ENCODE measurements around the gene DEK. TPM values are rescaled to one million over a fixed set of nuclear protein-coding genes. Genes with fewer than 3 reads are reported as not detected.
"Not testable (repeated sequence)": the region's sequence is repeated elsewhere in the genome, so short reads cannot be mapped to it uniquely, and the experiment has no call there.

DEK gene
- total RNA-seq (100 to 1,000 TPM in 3 of 5 experiments, 10 to 100 TPM in 2; 49.6 to 174 (median 101) TPM), polyA plus RNA-seq (10 to 100 TPM; 41.6 to 51.6 TPM), total RNA-seq (112 reads per million, percentile 86 among the genes with 10 or more reads in this experiment)

GRCh38 chr6:18264219-18264922 is at the start of gene DEK:
TSS of gene DEK (minus strand) at chr6:18264530. CDS start at chr6:18263987, 543 bp downstream.
- Mint-ChIP-seq H3K9me3 (no peaks in the 10 kb centered on the region), H3K4me1 (peaks cover 39 to 55% (median 51%) of the 10 kb centered on the region in 7 donors)

GRCh38 chr6:18312368-18312767 is 48.0 kb upstream of the DEK start:
- Histone ChIP-seq H3K4me1 (ENCODE audit: control insufficient read depth in 2 of 2, insufficient read depth in 2 of 2, low read length in 2 of 2) (no peaks in the 10 kb centered on the region), H3K9me3 (ENCODE audit: control insufficient read depth in 2 of 3, low read length in 3 of 3) (no peaks in the 10 kb centered on the region), H3K27ac (ENCODE audit: low read depth, low read length) (no peak overlapping the region), H3K27me3 (ENCODE audit: control insufficient read depth in 2 of 2, insufficient read depth in 2 of 2, low read length in 2 of 2) (no peaks in the 10 kb centered on the region), H3K36me3 (ENCODE audit: control insufficient read depth in 2 of 3, insufficient read depth in 3 of 3, low read length in 3 of 3) (no peaks in the 10 kb centered on the region), H3K4me3 (ENCODE audit: low read length) (no peak overlapping the region)
- Mint-ChIP-seq H3K36me3 (no peaks in the 10 kb centered on the region), H3K27ac (no peak overlapping the region), H3K4me3 (no peak overlapping the region), H3K4me1 (no peaks in the 10 kb centered on the region), H3K27me3 (peaks cover 6 to 30% (median 8%) of the 10 kb centered on the region in 5 donors), H3K9me3 (peaks cover 0 to 4% (median 0%) of the 10 kb centered on the region in 11 donors)
- ATAC-seq (no peak), DNase-seq (no peak)
- intact Hi-C loops (cut with micrococcal nuclease) = no loop called here
- ChIA-PET POLR2A (no interaction called here), CTCF (interaction anchor here (1.0 kb wide), 1 partner anchor 12 kb away, joined by 5 read pairs; no protein-coding TSS in a partner anchor)

More at GRCh38 chr6:18264219-18264922, at the start of gene DEK:
- no peaks in the 10 kb centered on the region for H3K9me3 ChIP-seq (ENCODE audit: control insufficient read depth in 2 of 3, low read length in 3 of 3)
- Mint-ChIP-seq H3K27me3 (no peaks in the 10 kb centered on the region), H3K27ac (peak within 1 kb of the TSS; percentile 91 to 98 (median 96)), H3K36me3 (peaks cover 0 to 27% (median 0%) of the 10 kb centered on the region in 5 donors), H3K4me3 (peak within 1 kb of the TSS; percentile 90 to 99 (median 94))
- CTCF ChIA-PET = no interaction called here
- H3K27ac ChIP-seq (ENCODE audit: low read depth, low read length) = peak within 1 kb of the TSS; percentile 83
- peak; percentile 64 to 85 (median 78) for DNase-seq
- H3K27me3 ChIP-seq (ENCODE audit: control insufficient read depth in 2 of 2, insufficient read depth in 2 of 2, low read length in 2 of 2) = no peaks in the 10 kb centered on the region
- ATAC-seq = peak; percentile 84
- H3K36me3 ChIP-seq (ENCODE audit: control insufficient read depth in 2 of 3, insufficient read depth in 3 of 3, low read length in 3 of 3) = no peaks in the 10 kb centered on the region
- peaks cover 26 to 33% of the 10 kb centered on the region in 2 donors for H3K4me1 ChIP-seq (ENCODE audit: control insufficient read depth in 2 of 2, insufficient read depth in 2 of 2, low read length in 2 of 2)
- intact Hi-C loops (cut with micrococcal nuclease) = loop anchor here (1.0 to 10.0 kb wide), 10 partner anchors 38 to 1942 kb away; partner anchors contain the start of genes FAM8A1 (in 1 of the 2), KDM1B (in 1 of the 2), NUP153 (in 1 of the 2) and RNF144B (in 1 of the 2)
- POLR2A ChIA-PET = interaction anchor here (1.1 to 1.3 kb wide), 2 partner anchors 10 to 109 kb away, joined by 3 to 4 read pairs; no protein-coding TSS in a partner anchor
- peak within 1 kb of the TSS; percentile 71 for H3K4me3 ChIP-seq (ENCODE audit: low read length)

- ATAC-seq; H3K36me3 ChIP-seq (ENCODE audit: control insufficient read depth in 2 of 3, insufficient read depth in 3 of 3, low read length in 3 of 3); H3K9me3 ChIP-seq (ENCODE audit: control insufficient read depth in 2 of 3, low read length in 3 of 3); intact Hi-C loops (cut with micrococcal nuclease); H3K27ac Mint-ChIP-seq; H3K4me1 Mint-ChIP-seq; H3K36me3 Mint-ChIP-seq; H3K4me3 Mint-ChIP-seq; H3K27ac ChIP-seq (ENCODE audit: low read depth, low read length); DNase-seq; POLR2A ChIA-PET; H3K27me3 ChIP-seq (ENCODE audit: control insufficient read depth in 2 of 2, insufficient read depth in 2 of 2, low read length in 2 of 2); H3K4me3 ChIP-seq (ENCODE audit: low read length); H3K4me1 ChIP-seq (ENCODE audit: control insufficient read depth in 2 of 2, insufficient read depth in 2 of 2, low read length in 2 of 2); CTCF ChIA-PET; H3K9me3 Mint-ChIP-seq: not testable (repeated sequence)
- H3K27me3 Mint-ChIP-seq = peaks cover 6 to 30% (median 8%) of the 10 kb centered on the region in 5 donors
Observed at GRCh38 chr6:18310010-18310409, 45.7 kb upstream of the DEK start.

GRCh38 chr6:18309046-18309445 is 44.7 kb upstream of the DEK start:
- H3K27me3 ChIP-seq (ENCODE audit: control insufficient read depth in 2 of 2, insufficient read depth in 2 of 2, low read length in 2 of 2) = no peaks in the 10 kb centered on the region
- Mint-ChIP-seq H3K27ac (no peak overlapping the region), H3K36me3 (no peaks in the 10 kb centered on the region), H3K9me3 (peaks cover 0 to 4% (median 0%) of the 10 kb centered on the region in 11 donors), H3K27me3 (peaks cover 5 to 25% (median 8%) of the 10 kb centered on the region in 5 donors), H3K4me1 (no peaks in the 10 kb centered on the region), H3K4me3 (no peak overlapping the region)
- H3K4me3 ChIP-seq (ENCODE audit: low read length) = no peak overlapping the region
- ATAC-seq = no peak
- DNase-seq = no peak
- POLR2A ChIA-PET = no interaction called here
- no peak overlapping the region for H3K27ac ChIP-seq (ENCODE audit: low read depth, low read length)
- intact Hi-C loops (cut with micrococcal nuclease) = no loop called here
- H3K36me3 ChIP-seq (ENCODE audit: control insufficient read depth in 2 of 3, insufficient read depth in 3 of 3, low read length in 3 of 3) = no peaks in the 10 kb centered on the region
- H3K9me3 ChIP-seq (ENCODE audit: control insufficient read depth in 2 of 3, low read length in 3 of 3) = no peaks in the 10 kb centered on the region
- no peaks in the 10 kb centered on the region for H3K4me1 ChIP-seq (ENCODE audit: control insufficient read depth in 2 of 2, insufficient read depth in 2 of 2, low read length in 2 of 2)
- CTCF ChIA-PET = no interaction called here

- H3K27ac Mint-ChIP-seq = no peak overlapping the region
- H3K9me3 Mint-ChIP-seq = peaks cover 0 to 4% (median 0%) of the 10 kb centered on the region in 11 donors
- H3K27me3 ChIP-seq (ENCODE audit: control insufficient read depth in 2 of 2, insufficient read depth in 2 of 2, low read length in 2 of 2) = no peaks in the 10 kb centered on the region
- intact Hi-C loops (cut with micrococcal nuclease) = no loop called here
- no peaks in the 10 kb centered on the region for H3K9me3 ChIP-seq (ENCODE audit: control insufficient read depth in 2 of 3, low read length in 3 of 3)
- no peaks in the 10 kb centered on the region for H3K4me1 Mint-ChIP-seq
- no peak for ATAC-seq
- CTCF ChIA-PET = no interaction called here
- POLR2A ChIA-PET = no interaction called here
- no peak overlapping the region for H3K4me3 ChIP-seq (ENCODE audit: low read length)
- H3K36me3 Mint-ChIP-seq = no peaks in the 10 kb centered on the region
- no peak for DNase-seq
- H3K27me3 Mint-ChIP-seq = peaks cover 3 to 21% (median 8%) of the 10 kb centered on the region in 5 donors
- H3K36me3 ChIP-seq (ENCODE audit: control insufficient read depth in 2 of 3, insufficient read depth in 3 of 3, low read length in 3 of 3) = no peaks in the 10 kb centered on the region
- H3K4me1 ChIP-seq (ENCODE audit: control insufficient read depth in 2 of 2, insufficient read depth in 2 of 2, low read length in 2 of 2) = no peaks in the 10 kb centered on the region
- no peak overlapping the region for H3K27ac ChIP-seq (ENCODE audit: low read depth, low read length)
- H3K4me3 Mint-ChIP-seq = no peak overlapping the region
Observed at GRCh38 chr6:18308070-18308735, 43.9 kb upstream of the DEK start.

- Histone ChIP-seq H3K36me3 (ENCODE audit: control insufficient read depth in 2 of 3, insufficient read depth in 3 of 3, low read length in 3 of 3) (no peaks in the 10 kb centered on the region), H3K4me3 (ENCODE audit: low read length) (no peak overlapping the region), H3K27me3 (ENCODE audit: control insufficient read depth in 2 of 2, insufficient read depth in 2 of 2, low read length in 2 of 2) (no peaks in the 10 kb centered on the region), H3K27ac (ENCODE audit: low read depth, low read length) (no peak overlapping the region), H3K4me1 (ENCODE audit: control insufficient read depth in 2 of 2, insufficient read depth in 2 of 2, low read length in 2 of 2) (no peaks in the 10 kb centered on the region), H3K9me3 (ENCODE audit: control insufficient read depth in 2 of 3, low read length in 3 of 3) (no peaks in the 10 kb centered on the region)
- ChIA-PET CTCF (interaction anchor here (0.6 kb wide), 1 partner anchor 17 kb away, joined by 7 read pairs; no protein-coding TSS in a partner anchor), POLR2A (no interaction called here)
- Mint-ChIP-seq H3K27ac (no peak overlapping the region), H3K4me1 (no peaks in the 10 kb centered on the region), H3K4me3 (no peak overlapping the region), H3K36me3 (no peaks in the 10 kb centered on the region), H3K27me3 (peaks cover 0 to 17% (median 8%) of the 10 kb centered on the region in 5 donors), H3K9me3 (peaks cover 0 to 4% (median 0%) of the 10 kb centered on the region in 11 donors)
- DNase-seq (no peak), ATAC-seq (no peak)
- intact Hi-C loops (cut with micrococcal nuclease) = no loop called here
Observed at GRCh38 chr6:18306977-18307376, 42.6 kb upstream of the DEK start.

Data from naive thymus-derived CD4-positive, alpha-beta T cell (primary cell).